ENCODE data around the gene MCF2L.
A peak's percentile ranks its signal among the peaks of the same experiment; 100 is the strongest.

MCF2L gene

DNA sequence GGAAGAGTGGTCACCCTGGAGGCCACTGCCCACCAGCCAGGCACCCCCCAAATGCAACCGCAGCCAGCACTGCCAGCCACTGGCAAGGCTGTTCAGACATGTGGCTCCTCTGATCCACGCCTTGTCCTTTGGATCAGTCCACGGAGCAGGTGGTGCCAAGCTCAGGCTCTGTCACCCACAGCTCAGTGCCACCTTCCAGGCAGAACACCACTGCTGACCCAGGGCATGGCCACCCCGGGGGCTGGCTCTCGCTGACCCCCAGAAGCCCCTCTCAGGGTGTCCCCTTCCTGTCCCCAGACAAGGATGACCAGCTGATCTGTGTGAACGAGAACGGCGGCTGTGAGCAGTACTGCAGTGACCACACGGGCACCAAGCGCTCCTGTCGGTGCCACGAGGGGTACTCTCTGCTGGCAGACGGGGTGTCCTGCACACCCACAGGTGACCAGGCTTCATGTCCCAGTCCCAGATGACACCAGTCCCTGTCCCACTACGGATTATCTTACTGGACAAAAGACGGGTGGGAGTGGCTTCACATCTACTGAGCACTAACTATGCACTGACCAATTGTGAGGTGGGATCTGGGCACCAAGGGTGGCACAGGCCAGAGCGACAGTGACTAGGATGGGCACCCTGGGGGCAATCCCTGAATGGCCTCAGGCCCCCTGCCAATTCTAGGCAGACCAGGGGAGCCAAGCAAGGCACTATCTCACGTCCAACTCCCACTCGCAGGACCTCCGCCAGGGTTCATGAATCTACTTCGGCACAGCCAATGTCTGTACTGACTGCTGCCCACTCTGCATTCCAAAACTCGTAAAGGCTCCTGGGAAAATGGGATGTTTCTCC is 146.6 kb downstream of the MCF2L start:
- H3K4ac ChIP-seq (ENCODE audit: low read length), result no peak overlapping the region
- WGBS, 2 donors (ENCODE audit: extremely low coverage in 2 of 2, insufficient read length in 2 of 2, insufficient replicate concordance in 1 of 2), result no CpG with 5 or more reads among the region's 21 CpGs
- no peak overlapping the region for H2BK12ac ChIP-seq (ENCODE audit: low read length)
- no peak overlapping the region for H3K9ac ChIP-seq (ENCODE audit: low read depth, low read length, poor library complexity)
- H3K18ac ChIP-seq (ENCODE audit: low read length), result no peak overlapping the region
- H3K4me2 ChIP-seq (ENCODE audit: insufficient read depth, low read length, poor library complexity, severe bottlenecking), result no peak overlapping the region
- H3K4me3 ChIP-seq (ENCODE audit: low read length in 2 of 2), result no peak overlapping the region
- H3K9me3 ChIP-seq (replicated peaks in 1 of 2; ENCODE audit: control insufficient read depth in 2 of 2, insufficient read depth in 1 of 2, low read depth in 1 of 2, low read length in 2 of 2), result peaks cover 0 to 11% of the 10 kb centered on the region in 2 donors
- H3K23ac ChIP-seq (ENCODE audit: low read depth, low read length, poor library complexity), result no peak overlapping the region
- H3K27me3 ChIP-seq (ENCODE audit: control insufficient read depth in 3 of 3, insufficient read depth in 3 of 3, low read depth in 1 of 3, low read length in 3 of 3), result peaks cover 3 to 6% (median 4%) of the 10 kb centered on the region in 3 experiments
- H2BK15ac ChIP-seq (ENCODE audit: low read length), result no peak overlapping the region
- peak overlapping the region; percentile 44 for H2AK5ac ChIP-seq (ENCODE audit: low read depth, low read length)
- no peak for DNase-seq (ENCODE audit: low spot score)
- H2AFZ ChIP-seq (ENCODE audit: low read length), result no peak overlapping the region
- no peak overlapping the region for H2BK120ac ChIP-seq (ENCODE audit: low read depth, low read length)
- H4K91ac ChIP-seq (ENCODE audit: low read depth, low read length, poor library complexity), result no peak overlapping the region
- H3K79me1 ChIP-seq (ENCODE audit: low read depth, low read length), result no peaks in the 10 kb centered on the region
- H4K8ac ChIP-seq (ENCODE audit: low read depth, low read length), result no peak overlapping the region
- H3K27ac ChIP-seq (replicated peaks; ENCODE audit: low read length), result no peak overlapping the region
- peaks cover 0 to 1% of the 10 kb centered on the region in 2 donors for H3K4me1 ChIP-seq (ENCODE audit: control insufficient read depth in 2 of 2, insufficient read depth in 1 of 2, low read depth in 1 of 2, low read length in 2 of 2)
- no peak overlapping the region for H3K14ac ChIP-seq (ENCODE audit: low read length)
- peaks cover 0 to 2% of the 10 kb centered on the region in 2 donors for H3K36me3 ChIP-seq (replicated peaks in 1 of 2; ENCODE audit: control insufficient read depth in 2 of 2, insufficient read depth in 2 of 2, low read length in 2 of 2)
- H2BK5ac ChIP-seq (ENCODE audit: low read length), result no peak overlapping the region

DNA sequence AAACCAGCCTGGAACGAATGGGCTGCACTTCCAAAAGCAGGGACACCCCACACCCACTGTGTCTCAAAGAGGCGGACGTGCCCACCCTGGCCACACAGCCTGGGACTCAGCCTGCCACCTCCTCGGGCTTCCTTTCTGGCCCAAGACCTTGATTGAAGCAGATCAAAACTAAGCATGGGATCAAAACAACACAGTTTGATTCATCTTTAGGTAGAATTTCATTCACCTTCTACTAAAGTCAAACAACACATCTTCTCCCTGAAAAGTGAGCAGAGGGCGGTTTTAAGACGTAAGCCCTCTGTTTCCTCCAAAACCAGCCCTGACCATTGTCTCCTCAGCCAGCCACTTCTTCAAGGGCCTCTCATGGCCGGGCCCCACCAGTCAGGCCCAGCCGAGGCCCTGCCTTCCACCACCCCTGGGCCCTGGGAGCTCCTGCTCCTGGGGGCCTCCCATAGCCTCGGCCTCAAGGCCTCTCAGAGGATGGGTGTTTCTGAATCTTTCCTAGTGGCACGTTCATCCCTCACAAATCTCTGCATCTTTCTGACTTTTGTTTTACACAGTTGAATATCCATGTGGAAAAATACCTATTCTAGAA is 147.3 kb downstream of the MCF2L start:
- no peak overlapping the region for H3K27ac ChIP-seq (replicated peaks; ENCODE audit: low read length)
- H3K9me3 ChIP-seq (replicated peaks in 1 of 2; ENCODE audit: control insufficient read depth in 2 of 2, insufficient read depth in 1 of 2, low read depth in 1 of 2, low read length in 2 of 2), result peaks cover 0 to 8% of the 10 kb centered on the region in 2 donors
- DNase-seq (ENCODE audit: low spot score), result no peak

DNA sequence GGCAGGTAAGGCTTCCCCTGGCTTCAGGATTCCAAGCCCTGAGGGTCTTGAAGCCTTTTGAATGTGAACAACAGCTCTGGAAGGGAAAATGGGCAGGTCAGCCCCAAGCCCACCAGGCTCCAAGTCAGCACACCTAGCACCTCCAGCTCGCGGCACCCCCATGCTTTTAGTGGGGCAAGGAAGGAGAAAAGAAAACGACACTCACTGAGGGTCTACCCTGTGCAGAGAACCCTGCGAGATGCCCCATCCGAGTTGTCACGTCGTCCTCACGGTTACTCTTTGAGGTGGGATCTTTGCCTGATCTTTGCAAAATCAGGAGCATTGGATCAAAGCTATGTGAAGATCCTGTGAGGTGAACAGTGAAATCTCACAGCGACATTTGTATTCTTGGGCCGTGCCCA is 147.9 kb downstream of the MCF2L start:
- Histone ChIP-seq H3K4me3 (ENCODE audit: low read length in 2 of 2) (no peak overlapping the region), H3K18ac (ENCODE audit: low read length) (no peak overlapping the region), H2BK12ac (ENCODE audit: low read length) (no peak overlapping the region), H4K91ac (ENCODE audit: low read depth, low read length, poor library complexity) (no peak overlapping the region), H3K14ac (ENCODE audit: low read length) (no peak overlapping the region), H2AK5ac (ENCODE audit: low read depth, low read length) (no peak overlapping the region), H2AFZ (ENCODE audit: low read length) (no peak overlapping the region), H3K9ac (ENCODE audit: low read depth, low read length, poor library complexity) (no peak overlapping the region), H3K23ac (ENCODE audit: low read depth, low read length, poor library complexity) (no peak overlapping the region), H3K4me1 (ENCODE audit: control insufficient read depth in 2 of 2, insufficient read depth in 1 of 2, low read depth in 1 of 2, low read length in 2 of 2) (peaks cover 0 to 1% of the 10 kb centered on the region in 2 donors), H3K79me1 (ENCODE audit: low read depth, low read length) (no peaks in the 10 kb centered on the region), H3K27me3 (ENCODE audit: control insufficient read depth in 3 of 3, insufficient read depth in 3 of 3, low read depth in 1 of 3, low read length in 3 of 3) (peaks cover 0 to 6% (median 0%) of the 10 kb centered on the region in 3 experiments), H2BK120ac (ENCODE audit: low read depth, low read length) (no peak overlapping the region), H3K27ac (replicated peaks; ENCODE audit: low read length) (no peak overlapping the region), H4K8ac (ENCODE audit: low read depth, low read length) (no peak overlapping the region), H3K9me3 (replicated peaks in 1 of 2; ENCODE audit: control insufficient read depth in 2 of 2, insufficient read depth in 1 of 2, low read depth in 1 of 2, low read length in 2 of 2) (peaks cover 0 to 6% of the 10 kb centered on the region in 2 donors), H3K4me2 (ENCODE audit: insufficient read depth, low read length, poor library complexity, severe bottlenecking) (no peak overlapping the region), H2BK15ac (ENCODE audit: low read length) (no peak overlapping the region), H3K36me3 (replicated peaks in 1 of 2; ENCODE audit: control insufficient read depth in 2 of 2, insufficient read depth in 2 of 2, low read length in 2 of 2) (peaks cover 0 to 2% of the 10 kb centered on the region in 2 donors), H2BK5ac (ENCODE audit: low read length) (no peak overlapping the region), H3K4ac (ENCODE audit: low read length) (no peak overlapping the region)
- WGBS, 2 donors (ENCODE audit: extremely low coverage in 2 of 2, insufficient read length in 2 of 2, insufficient replicate concordance in 1 of 2), result no CpG with 5 or more reads among the region's 10 CpGs
- no peak for DNase-seq (ENCODE audit: low spot score)

More for the DNA sequence above, 147.3 kb downstream of the MCF2L start:
- no peak overlapping the region for H3K4me2 ChIP-seq (ENCODE audit: insufficient read depth, low read length, poor library complexity, severe bottlenecking)
- H3K23ac ChIP-seq (ENCODE audit: low read depth, low read length, poor library complexity), result no peak overlapping the region
- peaks cover 0 to 2% of the 10 kb centered on the region in 2 donors for H3K36me3 ChIP-seq (replicated peaks in 1 of 2; ENCODE audit: control insufficient read depth in 2 of 2, insufficient read depth in 2 of 2, low read length in 2 of 2)
- peaks cover 0 to 5% (median 0%) of the 10 kb centered on the region in 3 experiments for H3K27me3 ChIP-seq (ENCODE audit: control insufficient read depth in 3 of 3, insufficient read depth in 3 of 3, low read depth in 1 of 3, low read length in 3 of 3)
- no peak overlapping the region for H2BK15ac ChIP-seq (ENCODE audit: low read length)
- no peak overlapping the region for H4K91ac ChIP-seq (ENCODE audit: low read depth, low read length, poor library complexity)
- no peak overlapping the region for H3K18ac ChIP-seq (ENCODE audit: low read length)
- no peak overlapping the region for H3K9ac ChIP-seq (ENCODE audit: low read depth, low read length, poor library complexity)
- H3K79me1 ChIP-seq (ENCODE audit: low read depth, low read length), result no peaks in the 10 kb centered on the region
- no peak overlapping the region for H3K14ac ChIP-seq (ENCODE audit: low read length)
- H3K4me3 ChIP-seq (ENCODE audit: low read length in 2 of 2), result no peak overlapping the region
- no peak overlapping the region for H2BK120ac ChIP-seq (ENCODE audit: low read depth, low read length)
- H2AK5ac ChIP-seq (ENCODE audit: low read depth, low read length), result no peak overlapping the region
- H2BK5ac ChIP-seq (ENCODE audit: low read length), result no peak overlapping the region
- peaks cover 0 to 1% of the 10 kb centered on the region in 2 donors for H3K4me1 ChIP-seq (ENCODE audit: control insufficient read depth in 2 of 2, insufficient read depth in 1 of 2, low read depth in 1 of 2, low read length in 2 of 2)
- no peak overlapping the region for H2BK12ac ChIP-seq (ENCODE audit: low read length)
- no CpG with 5 or more reads among the region's 10 CpGs for WGBS, 2 donors (ENCODE audit: extremely low coverage in 2 of 2, insufficient read length in 2 of 2, insufficient replicate concordance in 1 of 2)
- no peak overlapping the region for H4K8ac ChIP-seq (ENCODE audit: low read depth, low read length)
- no peak overlapping the region for H2AFZ ChIP-seq (ENCODE audit: low read length)
- H3K4ac ChIP-seq (ENCODE audit: low read length), result no peak overlapping the region

DNA sequence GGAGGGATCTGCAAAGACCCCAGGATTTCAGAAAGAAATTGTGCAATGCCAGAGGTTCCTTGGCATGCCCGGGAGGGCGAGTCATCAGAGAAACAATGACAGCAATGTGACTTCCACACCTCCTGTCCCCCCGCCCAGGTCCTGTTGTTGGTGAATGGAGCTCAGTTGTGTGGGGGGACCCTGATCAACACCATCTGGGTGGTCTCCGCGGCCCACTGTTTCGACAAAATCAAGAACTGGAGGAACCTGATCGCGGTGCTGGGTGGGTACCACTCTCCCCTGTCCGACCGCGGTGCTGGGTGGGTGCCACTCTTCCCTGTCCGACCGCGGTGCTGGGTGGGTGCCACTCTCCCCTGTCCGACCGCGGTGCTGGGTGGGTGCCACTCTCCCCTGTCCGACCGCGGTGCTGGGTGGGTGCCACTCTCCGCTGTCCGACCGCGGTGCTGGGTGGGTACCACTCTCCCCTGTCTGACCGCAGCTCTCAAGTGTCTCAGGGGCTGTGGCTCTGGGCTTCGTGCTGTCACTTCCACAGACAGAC is 148.4 kb downstream of the MCF2L start:
- Histone ChIP-seq H2AK5ac (ENCODE audit: low read depth, low read length) (peak overlapping the region; percentile 49), H3K4me3 (ENCODE audit: low read length in 2 of 2) (peak overlapping the region in 1 of 2 donors; percentile 14), H3K79me1 (ENCODE audit: low read depth, low read length) (no peaks in the 10 kb centered on the region), H3K36me3 (replicated peaks in 1 of 2; ENCODE audit: control insufficient read depth in 2 of 2, insufficient read depth in 2 of 2, low read length in 2 of 2) (peaks cover 0 to 2% of the 10 kb centered on the region in 2 donors), H2BK12ac (ENCODE audit: low read length) (no peak overlapping the region), H2BK15ac (ENCODE audit: low read length) (peak overlapping the region; percentile 42), H2BK120ac (ENCODE audit: low read depth, low read length) (no peak overlapping the region), H2AFZ (ENCODE audit: low read length) (no peak overlapping the region), H3K18ac (ENCODE audit: low read length) (peak overlapping the region; percentile 34), H3K9ac (ENCODE audit: low read depth, low read length, poor library complexity) (no peak overlapping the region), H3K27ac (replicated peaks; ENCODE audit: low read length) (no peak overlapping the region), H2BK5ac (ENCODE audit: low read length) (no peak overlapping the region), H3K4ac (ENCODE audit: low read length) (no peak overlapping the region), H3K4me1 (ENCODE audit: control insufficient read depth in 2 of 2, insufficient read depth in 1 of 2, low read depth in 1 of 2, low read length in 2 of 2) (peaks cover 0 to 1% of the 10 kb centered on the region in 2 donors), H3K4me2 (ENCODE audit: insufficient read depth, low read length, poor library complexity, severe bottlenecking) (no peak overlapping the region), H3K9me3 (replicated peaks in 1 of 2; ENCODE audit: control insufficient read depth in 2 of 2, insufficient read depth in 1 of 2, low read depth in 1 of 2, low read length in 2 of 2) (peaks cover 0 to 6% of the 10 kb centered on the region in 2 donors), H3K14ac (ENCODE audit: low read length) (peak overlapping the region; percentile 60), H4K91ac (ENCODE audit: low read depth, low read length, poor library complexity) (no peak overlapping the region), H3K23ac (ENCODE audit: low read depth, low read length, poor library complexity) (no peak overlapping the region), H3K27me3 (ENCODE audit: control insufficient read depth in 3 of 3, insufficient read depth in 3 of 3, low read depth in 1 of 3, low read length in 3 of 3) (peaks cover 0 to 6% (median 0%) of the 10 kb centered on the region in 3 experiments), H4K8ac (ENCODE audit: low read depth, low read length) (no peak overlapping the region)
- no CpG with 5 or more reads among the region's 26 CpGs for WGBS, 2 donors (ENCODE audit: extremely low coverage in 2 of 2, insufficient read length in 2 of 2, insufficient replicate concordance in 1 of 2)
- no peak for DNase-seq (ENCODE audit: low spot score)

All from neuronal stem cell (in vitro differentiated cells).